Mucosa of rectum (tissue), 2 donors: Measurements from ENCODE around the gene ORC4.
"Not testable (repeated sequence)": the region's sequence is repeated elsewhere in the genome, so short reads cannot be mapped to it uniquely, and the experiment has no call there.

Experiments used
- H3K27ac ChIP-seq, 2 donors: one replicate each; pipeline ENCODE4 v1.7.0; 2013; ENCODE audit warnings: inconsistent platforms in 2 of 2, low read depth in 2 of 2, low read length in 2 of 2
- H3K27me3 ChIP-seq, 2 donors: one replicate each; pipeline ENCODE4 v1.7.0; 2013; ENCODE audit warnings: low read length in 2 of 2; ENCODE audit not compliant: control insufficient read depth in 2 of 2, insufficient read depth in 2 of 2
- H3K36me3 ChIP-seq, 2 donors: one replicate each; pipeline ENCODE4 v1.7.0; 2013; ENCODE audit warnings: low read length in 2 of 2; ENCODE audit not compliant: control insufficient read depth in 2 of 2, insufficient read depth in 2 of 2
- H3K4me1 ChIP-seq, 2 donors: one replicate each; pipeline ENCODE4 v1.7.0; 2013; ENCODE audit warnings: low read length in 2 of 2, mild to moderate bottlenecking in 1 of 2; ENCODE audit not compliant: control insufficient read depth in 2 of 2, insufficient read depth in 2 of 2
- H3K4me3 ChIP-seq, 2 donors: one replicate each; pipeline ENCODE4 v1.7.0; 2013; ENCODE audit warnings: low read length in 2 of 2
- H3K9ac ChIP-seq, 2 donors: one replicate each; pipeline ENCODE4 v1.7.0; 2013; ENCODE audit warnings: low read length in 2 of 2, low read depth in 1 of 2, mild to moderate bottlenecking in 1 of 2
- H3K9me3 ChIP-seq, 2 donors: one replicate each; pipeline ENCODE4 v1.7.0; 2013; ENCODE audit warnings: low read length in 2 of 2; ENCODE audit not compliant: control insufficient read depth in 2 of 2
- donor health status: healthy.
- donor health status: Normal muscosa, but diverticular disease.

ORC4 gene

GRCh38 chr2:147996828-147997227 lies 23.7 kb downstream of the ORC4 start:
- Histone ChIP-seq H3K4me1 (no peaks in the 10 kb centered on the region), H3K9me3 (no peaks in the 10 kb centered on the region), H3K4me3 (no peak overlapping the region), H3K9ac (no peak overlapping the region), H3K27ac (no peak overlapping the region), H3K36me3 (peaks cover 0 to 6% of the 10 kb centered on the region in 2 donors), H3K27me3 (no peaks in the 10 kb centered on the region)

- not testable (repeated sequence) for H3K36me3 ChIP-seq, H3K27me3 ChIP-seq, H3K9ac ChIP-seq, H3K27ac ChIP-seq, H3K4me3 ChIP-seq, H3K4me1 ChIP-seq, H3K9me3 ChIP-seq
Measured at GRCh38 chr2:147994965-147995364, 25.6 kb downstream of the ORC4 start.

- Histone ChIP-seq H3K4me1 (no peaks in the 10 kb centered on the region), H3K4me3 (no peak overlapping the region), H3K9me3 (no peaks in the 10 kb centered on the region), H3K27me3 (no peaks in the 10 kb centered on the region), H3K36me3 (no peaks in the 10 kb centered on the region), H3K27ac (no peak overlapping the region), H3K9ac (no peak overlapping the region)
Measured at GRCh38 chr2:147989809-147990403, 30.6 kb downstream of the ORC4 start.

GRCh38 chr2:147989102-147989501 lies 31.4 kb downstream of the ORC4 start:
- Histone ChIP-seq H3K27ac (no peak overlapping the region), H3K9ac (no peak overlapping the region), H3K9me3 (no peaks in the 10 kb centered on the region), H3K4me3 (no peak overlapping the region), H3K4me1 (no peaks in the 10 kb centered on the region), H3K36me3 (no peaks in the 10 kb centered on the region), H3K27me3 (no peaks in the 10 kb centered on the region)

- Histone ChIP-seq H3K4me3 (no peak overlapping the region), H3K27me3 (no peaks in the 10 kb centered on the region), H3K4me1 (no peaks in the 10 kb centered on the region), H3K27ac (no peak overlapping the region), H3K36me3 (no peaks in the 10 kb centered on the region), H3K9me3 (no peaks in the 10 kb centered on the region), H3K9ac (no peak overlapping the region)
Measured at GRCh38 chr2:147980940-147981528, 39.5 kb downstream of the ORC4 start.

GRCh38 chr2:147977679-147978078 lies 42.9 kb downstream of the ORC4 start:
- Histone ChIP-seq H3K27ac (no peak overlapping the region), H3K36me3 (peaks cover 0 to 4% of the 10 kb centered on the region in 2 donors), H3K9ac (no peak overlapping the region), H3K4me3 (no peak overlapping the region), H3K9me3 (no peaks in the 10 kb centered on the region), H3K4me1 (no peaks in the 10 kb centered on the region), H3K27me3 (no peaks in the 10 kb centered on the region)

- Histone ChIP-seq H3K4me1 (no peaks in the 10 kb centered on the region), H3K27ac (no peak overlapping the region), H3K9ac (no peak overlapping the region), H3K9me3 (no peaks in the 10 kb centered on the region), H3K36me3 (peaks cover 2 to 4% of the 10 kb centered on the region in 2 donors), H3K4me3 (no peak overlapping the region), H3K27me3 (no peaks in the 10 kb centered on the region)
Measured at GRCh38 chr2:147976102-147976501, 44.4 kb downstream of the ORC4 start.

- Histone ChIP-seq H3K4me1 (no peaks in the 10 kb centered on the region), H3K27ac (no peak overlapping the region), H3K36me3 (peaks cover 2 to 6% of the 10 kb centered on the region in 2 donors), H3K27me3 (no peaks in the 10 kb centered on the region), H3K4me3 (no peak overlapping the region), H3K9ac (no peak overlapping the region), H3K9me3 (no peaks in the 10 kb centered on the region)
Measured at GRCh38 chr2:147968571-147968970, 52.0 kb downstream of the ORC4 start.

GRCh38 chr2:147952118-147952517 lies 68.4 kb downstream of the ORC4 start:
- Histone ChIP-seq H3K9me3 (no peaks in the 10 kb centered on the region), H3K27ac (no peak overlapping the region), H3K9ac (no peak overlapping the region), H3K36me3 (peaks cover 9 to 21% of the 10 kb centered on the region in 2 donors), H3K4me1 (no peaks in the 10 kb centered on the region), H3K4me3 (no peak overlapping the region), H3K27me3 (no peaks in the 10 kb centered on the region)

- H3K36me3 ChIP-seq = peaks cover 4 to 14% of the 10 kb centered on the region in 2 donors
- no peaks in the 10 kb centered on the region for H3K9me3 ChIP-seq
- no peak overlapping the region for H3K9ac ChIP-seq
- no peaks in the 10 kb centered on the region for H3K27me3 ChIP-seq
- no peaks in the 10 kb centered on the region for H3K4me1 ChIP-seq
- H3K27ac ChIP-seq = no peak overlapping the region
- H3K4me3 ChIP-seq = no peak overlapping the region
Measured at GRCh38 chr2:147945660-147946059, 74.9 kb downstream of the ORC4 start.
